HCT116 (cell line): ENCODE measurements around the gene ALPP. TPM values are rescaled to one million over a fixed set of nuclear protein-coding genes. Genes with fewer than 3 reads are reported as not detected.
"Not testable (repeated sequence)": the region's sequence is repeated elsewhere in the genome, so short reads cannot be mapped to it uniquely, and the experiment has no call there.

Experiments
- ATAC-seq: fragments of 200-7000 bp; cut with Tn5 transposase; 2 replicates; pipeline ENCODE4 v1.9.1; 2020; ENCODE audit warnings: mild to moderate bottlenecking, moderate library complexity
- BruUV-seq: library from RNA; stranded (reverse); fragments of 400-500 nt; replicated peaks from 2 replicates; lab custom pipeline; 2021; lab: Mats Ljungman, UMichigan
- CTCF ChIA-PET: fragments of 300-600 bp; sonication (Branson Sonifier 250); formaldehyde crosslinking; loops from one replicate; lab custom pipeline; 2021; ENCODE audit warnings: antibody characterized with exemption; lab: Charles Lee
- POLR2A ChIA-PET: fragments of 300-600, 350-600 bp; sonication (Branson Sonifier 250); formaldehyde crosslinking; loops from one replicate; lab custom pipeline; 2021; ENCODE audit warnings: antibody characterized with exemption; lab: Charles Lee
- RAD21 ChIA-PET, 2 experiments: fragments of 300-600 bp; sonication (Branson Sonifier 250); formaldehyde crosslinking; loops; one replicate each; lab custom pipeline; 2023; ENCODE audit warnings: low total read pairs in 2 of 2; ENCODE audit not compliant: uncharacterized antibody in 2 of 2, unreplicated experiment in 2 of 2, low non-redundant PET in 1 of 2; lab: Charles Lee
- DNase-seq: peaks from one replicate; pipeline ENCODE4 v3.0.0-alpha.2; 2010; ENCODE audit warnings: low read depth, low spot score
- H2AFZ ChIP-seq: fragments of 200-600 bp; shearing (Covaris generic), sonication (generic); 2 replicates; pipeline ENCODE4 v1.6.1; 2017; ENCODE audit warnings: low read depth, mixed run types, mixed read lengths, antibody characterized with exemption, low read length; ENCODE audit not compliant: poor library complexity, severe bottlenecking
- H3K27ac ChIP-seq: 2 replicates; pipeline ENCODE4 v1.5.1; 2012; ENCODE audit warnings: low read depth, low read length
- H3K27me3 ChIP-seq: fragments of 200-600 bp; sonication (generic); 2 replicates; pipeline ENCODE4 v1.6.1; 2016; ENCODE audit warnings: mixed run types, low read length, mixed read lengths; ENCODE audit not compliant: insufficient read depth
- H3K36me3 ChIP-seq, 2 experiments: fragments of 200-500 bp in 1 of 2; fragments of 200-600 bp in 1 of 2; sonication (Bioruptor generic) in 1 of 2; sonication (generic) in 1 of 2; 2 replicates each; pipeline versions ENCODE4 v1.5.1 to v1.6.1; 2014 to 2016; ENCODE audit warnings: low read length in 2 of 2, inconsistent platforms in 1 of 2, mixed read lengths in 1 of 2, mixed run types in 1 of 2; ENCODE audit not compliant: insufficient read depth in 2 of 2, control insufficient read depth in 1 of 2
- H3K4me1 ChIP-seq, 2 experiments: fragments of 200-600 bp in 1 of 2; sonication (generic) in 1 of 2; 2 replicates each; pipeline versions ENCODE4 v1.5.1 to v1.6.1; 2012 to 2017; ENCODE audit warnings: low read length in 2 of 2, inconsistent platforms in 1 of 2, mild to moderate bottlenecking in 1 of 2, mixed read lengths in 1 of 2, mixed run types in 1 of 2, moderate library complexity in 1 of 2; ENCODE audit not compliant: insufficient read depth in 2 of 2, control insufficient read depth in 1 of 2
- H3K4me2 ChIP-seq: fragments of 200-600 bp; sonication (generic); 2 replicates; pipeline ENCODE4 v1.6.1; 2017; ENCODE audit warnings: mixed run types, low read length, mixed read lengths
- H3K4me3 ChIP-seq, 2 experiments: fragments of 200-600 bp in 1 of 2; sonication (generic) in 1 of 2; replicated peaks in 1 of 2; 2 replicates each; pipeline ENCODE4 v1.5.1; 2011 to 2016; ENCODE audit warnings: low read length in 2 of 2, control low read depth in 1 of 2, low read depth in 1 of 2, mild to moderate bottlenecking in 1 of 2, mixed read lengths in 1 of 2, mixed run types in 1 of 2
- H3K79me2 ChIP-seq: fragments of 200-600 bp; sonication (generic); 2 replicates; pipeline ENCODE4 v1.6.1; 2017; ENCODE audit warnings: mild to moderate bottlenecking, mixed run types, low read length, moderate library complexity, mixed read lengths; ENCODE audit not compliant: insufficient read depth
- H3K9ac ChIP-seq: fragments of 200-600 bp; sonication (generic); 2 replicates; pipeline ENCODE4 v1.6.1; 2016; ENCODE audit warnings: low read length, mixed read lengths
- H3K9me2 ChIP-seq: fragments of 200-600 bp; sonication (generic), shearing (Covaris generic); 2 replicates; pipeline ENCODE4 v1.6.1; 2017; ENCODE audit warnings: mixed run types, mild to moderate bottlenecking, moderate library complexity; ENCODE audit not compliant: insufficient read depth
- H3K9me3 ChIP-seq, 2 experiments: fragments of 200-500 bp in 1 of 2; fragments of 200-600 bp in 1 of 2; sonication (Bioruptor generic) in 1 of 2; sonication (generic) in 1 of 2; 2 replicates each; pipeline ENCODE4 v1.6.1; 2014 to 2017; ENCODE audit warnings: low read length in 2 of 2, mixed read lengths in 2 of 2, inconsistent platforms in 1 of 2, low read depth in 1 of 2, mild to moderate bottlenecking in 1 of 2, mixed run types in 1 of 2, moderate library complexity in 1 of 2; ENCODE audit not compliant: control insufficient read depth in 1 of 2, insufficient read depth in 1 of 2
- H4K20me1 ChIP-seq: fragments of 200-600 bp; sonication (generic), shearing (Covaris generic); 2 replicates; pipeline ENCODE4 v1.6.1; 2017; ENCODE audit warnings: mixed run types, mild to moderate bottlenecking, moderate library complexity; ENCODE audit not compliant: insufficient read depth
- intact Hi-C: fragments of 100-400 bp; cut with micrococcal nuclease; formaldehyde crosslinking; loops from 2 replicates; pipeline ENCODE4 v1.10.0; 2022
- total RNA-seq: library from RNA; stranded (reverse); gene quantifications from one replicate; pipeline ENCODE4 v1.2.1, GENCODE V29; 2021; ENCODE audit not compliant: unreplicated experiment

The ALPP gene
- total RNA-seq, 1 experiment from 2014 or later, result 0.34 TPM

- RAD21 ChIA-PET, H3K79me2 ChIP-seq, H3K9me2 ChIP-seq, H3K4me1 ChIP-seq, H4K20me1 ChIP-seq, H3K27me3 ChIP-seq, DNase-seq, H3K36me3 ChIP-seq, ATAC-seq, H2AFZ ChIP-seq, POLR2A ChIA-PET, H3K9ac ChIP-seq, H3K4me2 ChIP-seq, CTCF ChIA-PET, intact Hi-C loops, H3K27ac ChIP-seq, BruUV-seq, H3K4me3 ChIP-seq, H3K9me3 ChIP-seq: not testable (repeated sequence)
Measured at GRCh38 chr2:232407428-232408150, 29.0 kb downstream of the ALPP start.

DNA sequence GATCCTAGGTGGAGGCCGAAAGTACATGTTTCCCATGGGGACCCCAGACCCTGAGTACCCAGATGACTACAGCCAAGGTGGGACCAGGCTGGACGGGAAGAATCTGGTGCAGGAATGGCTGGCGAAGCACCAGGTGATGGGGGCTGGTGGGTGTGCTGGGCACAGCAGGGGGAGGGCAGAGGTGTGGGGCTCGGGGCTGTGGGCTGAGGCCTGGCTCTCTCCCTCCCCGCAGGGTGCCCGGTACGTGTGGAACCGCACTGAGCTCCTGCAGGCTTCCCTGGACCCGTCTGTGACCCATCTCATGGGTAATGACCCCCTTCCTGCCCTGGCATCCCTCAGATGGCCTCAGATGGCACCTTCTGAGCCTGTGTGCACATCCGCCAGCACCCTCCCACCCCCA, 29.7 kb downstream of the ALPP start:
- H3K27me3 ChIP-seq, H3K27ac ChIP-seq, POLR2A ChIA-PET, intact Hi-C loops, RAD21 ChIA-PET, H3K4me2 ChIP-seq, H3K36me3 ChIP-seq, H3K9me2 ChIP-seq, H3K9me3 ChIP-seq, CTCF ChIA-PET, H3K9ac ChIP-seq, H3K79me2 ChIP-seq, H3K4me1 ChIP-seq, H2AFZ ChIP-seq, H3K4me3 ChIP-seq, ATAC-seq, DNase-seq, H4K20me1 ChIP-seq, BruUV-seq: not testable (repeated sequence)

DNA sequence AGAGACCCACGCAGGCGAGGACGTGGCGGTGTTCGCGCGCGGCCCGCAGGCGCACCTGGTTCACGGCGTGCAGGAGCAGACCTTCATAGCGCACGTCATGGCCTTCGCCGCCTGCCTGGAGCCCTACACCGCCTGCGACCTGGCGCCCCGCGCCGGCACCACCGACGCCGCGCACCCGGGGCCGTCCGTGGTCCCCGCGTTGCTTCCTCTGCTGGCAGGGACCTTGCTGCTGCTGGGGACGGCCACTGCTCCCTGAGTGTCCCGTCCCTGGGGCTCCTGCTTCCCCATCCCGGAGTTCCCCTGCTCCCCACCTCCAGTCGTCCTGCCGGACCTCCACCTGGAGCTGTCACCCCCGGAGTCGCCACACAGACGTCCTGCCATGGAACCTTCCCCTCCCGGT, 31.1 kb downstream of the ALPP start:
- intact Hi-C loops, BruUV-seq, H3K36me3 ChIP-seq, H3K4me1 ChIP-seq, POLR2A ChIA-PET, H3K27me3 ChIP-seq, H3K27ac ChIP-seq, DNase-seq, H3K9me3 ChIP-seq, H4K20me1 ChIP-seq, H3K4me3 ChIP-seq, H3K79me2 ChIP-seq, H3K9ac ChIP-seq, RAD21 ChIA-PET, H3K4me2 ChIP-seq, H3K9me2 ChIP-seq, H2AFZ ChIP-seq, ATAC-seq, CTCF ChIA-PET: not testable (repeated sequence)
